ENCODE measurements around the gene KSR2.

- TF ChIP-seq POLR2AphosphoS5 (IDR thresholded peaks at IDR 0.05) (no peak), CTCF (IDR thresholded peaks at IDR 0.05) (no peak), POLR2A (IDR thresholded peaks at IDR 0.05; ENCODE audit: low read depth) (no peak)
These were observed 250.2 kb downstream of the KSR2 start for GRCh38 chr12:117718559-117718958.
